Measurements from ENCODE around the gene RTTN.

Gene RTTN

DNA sequence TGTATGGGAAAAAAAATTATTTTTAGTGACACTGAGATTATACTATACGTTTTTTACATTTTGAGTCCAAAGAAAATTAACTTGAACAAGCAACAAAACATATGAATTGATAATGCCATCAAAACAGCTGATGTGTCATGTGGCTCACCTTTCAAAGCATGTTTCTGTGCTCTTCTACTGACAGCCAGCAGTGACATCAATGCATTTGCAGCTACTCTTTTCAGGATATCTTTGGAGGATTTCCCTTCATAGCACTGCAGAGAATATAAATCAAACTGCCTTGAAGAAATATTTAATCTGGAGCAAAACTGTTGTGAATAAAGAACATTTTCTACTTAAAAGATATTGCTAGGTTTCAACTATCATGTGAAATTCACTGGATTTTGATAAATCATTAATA is 174.8 kb downstream of the RTTN start:
- no peak for DNase-seq (ENCODE audit: low spot score)
- FAIRE-seq, result no peak

DNA sequence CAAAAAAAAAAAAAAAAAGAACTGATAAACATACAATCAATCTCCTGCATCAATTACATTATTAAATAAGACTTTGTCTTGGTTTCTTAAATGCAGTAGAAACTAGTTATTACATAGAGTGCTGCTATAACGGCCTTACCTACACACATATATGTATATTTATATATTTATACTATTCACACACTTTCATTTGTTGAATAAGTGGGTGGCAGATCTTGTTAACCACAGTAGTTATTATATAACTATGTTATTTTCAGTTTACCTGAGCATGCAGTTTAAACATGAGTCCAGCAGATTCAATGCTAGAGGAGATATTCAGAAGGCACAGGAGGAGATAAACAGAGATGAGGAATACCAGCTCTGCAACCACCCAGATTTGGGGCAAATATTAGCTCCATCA is 176.3 kb downstream of the RTTN start:
- FAIRE-seq (no peak), DNase-seq (ENCODE audit: low spot score) (no peak)

DNA sequence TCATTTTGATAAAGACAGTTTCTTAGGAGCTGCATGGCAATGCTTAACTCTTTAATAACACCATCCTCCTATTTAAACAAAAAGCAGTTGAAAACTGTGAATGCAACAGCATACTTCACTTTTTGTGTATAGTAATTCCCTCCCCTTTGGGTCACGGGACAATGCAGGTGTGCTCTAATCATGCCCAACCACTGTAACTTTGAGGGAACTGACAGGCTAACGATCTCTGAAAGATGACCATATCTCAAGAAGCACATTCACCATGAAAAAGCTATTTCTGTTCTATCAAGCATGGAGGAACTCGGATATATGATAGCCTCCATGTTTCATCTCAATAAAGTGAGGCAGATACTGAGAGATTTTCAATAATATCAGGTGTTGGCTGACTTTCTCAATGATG is 176.8 kb downstream of the RTTN start:
- no peak for FAIRE-seq
- no peak for DNase-seq (ENCODE audit: low spot score)

DNA sequence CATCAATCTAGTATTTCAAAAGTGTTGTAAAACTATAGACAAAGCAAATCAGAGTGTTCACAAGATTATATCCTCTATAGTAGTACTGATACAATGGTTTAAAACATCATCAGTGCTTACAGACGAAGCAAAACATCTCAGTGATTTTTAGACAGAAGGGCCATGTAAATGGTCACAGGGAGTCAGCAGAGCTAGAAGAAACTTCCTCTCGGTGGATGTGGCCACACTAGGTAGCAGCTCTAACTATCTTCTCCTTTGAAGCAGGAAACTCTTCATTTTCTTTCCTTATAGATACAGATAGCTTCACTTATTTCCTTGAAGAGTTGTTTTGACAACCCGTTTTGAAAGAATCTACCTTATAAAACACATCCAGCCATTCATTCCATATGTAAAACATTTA is 177.4 kb downstream of the RTTN start:
- no peak for DNase-seq (ENCODE audit: low spot score)
- no peak for FAIRE-seq

DNA sequence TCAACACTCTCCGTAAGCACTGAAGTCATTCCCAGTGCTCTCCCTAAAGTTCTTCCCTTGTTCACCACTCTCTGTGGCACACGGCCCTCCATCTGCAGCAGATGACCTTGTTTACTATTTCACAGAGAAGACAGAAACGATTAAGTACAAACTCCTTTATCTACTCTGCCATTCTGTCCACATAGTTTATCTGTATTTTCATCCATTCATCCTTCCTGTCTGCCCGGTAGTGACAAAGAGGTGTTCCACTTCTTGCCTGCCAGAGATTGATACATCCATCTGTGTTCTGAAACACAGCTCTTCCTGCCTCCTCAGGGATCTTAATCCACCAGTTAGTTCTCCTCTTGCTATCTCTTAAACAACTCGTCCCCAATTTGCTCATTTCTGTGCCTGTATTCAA is 179.9 kb downstream of the RTTN start:
- no peak for DNase-seq (ENCODE audit: low spot score)
- FAIRE-seq, result no peak

DNA sequence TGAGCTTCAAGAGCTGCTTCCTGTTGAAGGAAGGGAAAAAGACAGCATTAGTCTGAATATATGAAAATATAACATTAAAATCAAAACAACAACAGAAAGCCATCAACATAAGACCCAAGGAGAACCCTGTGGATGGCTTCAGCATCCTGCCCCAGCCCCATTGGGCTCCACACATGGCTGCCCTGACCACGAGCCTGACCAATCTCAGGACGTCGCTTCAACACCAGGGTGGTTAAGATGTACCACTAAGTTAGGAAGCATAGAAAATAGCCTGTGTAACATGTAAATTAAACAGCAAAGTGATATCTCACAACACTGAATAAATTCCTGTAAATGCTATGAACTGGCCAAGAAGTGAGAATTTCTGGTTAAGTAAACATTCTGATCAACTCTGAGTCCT is 180.7 kb downstream of the RTTN start:
- no peak for FAIRE-seq
- no peak for DNase-seq (ENCODE audit: low spot score)

DNA sequence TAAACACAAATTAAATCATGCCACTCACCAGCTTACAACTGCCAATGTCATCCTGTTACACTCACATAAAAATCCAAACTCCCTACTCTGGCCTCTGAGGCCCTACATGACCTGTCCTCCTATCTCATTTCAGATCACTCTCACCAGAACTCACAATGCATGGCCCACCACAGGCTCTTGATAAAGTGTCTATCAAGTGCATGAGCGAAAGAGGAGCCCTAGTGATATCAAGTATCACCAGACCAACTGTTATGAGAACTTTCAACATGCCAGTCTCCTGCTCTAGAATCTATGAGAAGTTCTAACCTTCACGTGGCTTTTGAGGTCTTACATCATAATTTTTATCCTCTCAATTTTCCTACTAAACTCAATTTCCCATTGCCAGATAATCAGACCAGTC is 181.4 kb downstream of the RTTN start:
- FAIRE-seq (no peak), DNase-seq (ENCODE audit: low spot score) (no peak)

DNA sequence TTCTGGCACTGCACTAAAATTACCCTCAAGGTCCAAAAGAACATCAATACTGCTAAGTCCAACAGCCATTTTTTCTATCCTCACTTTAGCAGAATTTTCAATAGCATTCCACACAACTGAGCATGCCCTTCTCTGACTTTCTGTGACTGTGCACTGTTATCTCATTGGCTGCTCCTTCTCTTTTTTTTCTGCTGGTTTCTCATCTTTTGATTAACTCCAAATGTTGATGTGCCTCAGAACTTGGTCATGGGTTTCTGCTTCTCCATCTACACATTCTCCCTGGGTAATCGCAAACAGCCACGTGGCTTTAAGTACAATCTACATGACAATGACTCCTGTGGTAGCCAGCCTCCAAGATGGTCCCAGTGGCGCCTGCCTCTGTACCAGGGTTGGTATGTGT is 182.9 kb downstream of the RTTN start:
- DNase-seq (ENCODE audit: low spot score), result no peak
- FAIRE-seq, result no peak

DNA sequence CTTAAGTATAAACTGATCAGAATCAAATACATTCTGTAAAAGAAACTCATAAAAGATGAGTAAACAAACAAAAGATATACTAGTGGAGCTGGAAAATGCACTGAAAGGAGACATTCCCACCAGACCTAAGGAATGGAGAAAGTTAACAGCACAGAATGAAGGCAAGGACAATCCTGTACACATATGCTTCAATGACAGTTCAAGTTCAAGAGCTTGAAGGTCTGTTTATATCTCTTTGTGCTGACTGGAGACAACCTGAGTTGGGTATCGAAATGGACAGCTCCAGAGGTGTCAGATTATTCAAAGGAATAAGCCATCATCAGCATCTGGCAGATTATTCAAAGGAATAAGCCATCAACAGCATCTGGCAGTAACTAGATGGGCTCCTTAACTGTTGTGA is 184.0 kb downstream of the RTTN start:
- DNase-seq (ENCODE audit: low spot score) (no peak), FAIRE-seq (no peak)

DNA sequence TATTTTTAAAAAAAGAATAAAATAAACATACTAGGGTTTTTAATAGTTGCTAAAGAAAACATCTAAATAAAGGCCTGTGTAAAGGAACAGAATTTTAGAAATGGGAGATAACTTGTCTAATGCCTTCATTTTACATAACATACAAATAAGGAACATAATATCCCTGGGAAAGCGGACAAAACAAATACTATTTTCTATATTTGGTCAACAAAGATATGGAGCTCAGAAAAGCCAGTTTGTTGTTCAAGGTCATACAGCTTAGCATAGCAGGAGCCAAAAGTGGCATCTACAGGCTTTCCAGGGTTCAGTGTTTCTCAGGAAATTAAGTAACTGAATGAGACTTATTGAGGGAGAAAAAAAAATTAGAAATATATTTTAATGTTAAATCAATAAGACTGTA is 184.4 kb downstream of the RTTN start:
- FAIRE-seq, result no peak

DNA sequence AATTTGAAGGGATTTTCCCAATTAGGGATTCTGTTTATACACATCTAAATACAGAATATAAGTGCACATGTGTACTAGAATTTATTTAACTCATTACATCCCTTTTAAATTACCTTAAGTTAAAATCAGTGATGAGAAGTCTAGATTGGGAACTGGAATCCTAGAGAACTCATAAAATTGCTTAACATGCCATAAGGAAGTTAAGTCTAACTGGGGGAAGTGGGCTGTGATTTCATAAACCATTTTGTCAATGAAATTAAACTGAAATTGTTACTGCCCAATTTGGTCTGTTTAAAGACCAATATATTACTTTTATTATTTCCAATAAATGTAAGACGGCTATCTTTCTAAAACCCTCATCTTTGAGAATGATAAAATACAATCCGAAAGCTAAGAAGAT is 185.5 kb downstream of the RTTN start:
- DNase-seq (ENCODE audit: low spot score), result no peak

More for the DNA sequence above, 184.4 kb downstream of the RTTN start:
- DNase-seq (ENCODE audit: low spot score), result no peak

DNA sequence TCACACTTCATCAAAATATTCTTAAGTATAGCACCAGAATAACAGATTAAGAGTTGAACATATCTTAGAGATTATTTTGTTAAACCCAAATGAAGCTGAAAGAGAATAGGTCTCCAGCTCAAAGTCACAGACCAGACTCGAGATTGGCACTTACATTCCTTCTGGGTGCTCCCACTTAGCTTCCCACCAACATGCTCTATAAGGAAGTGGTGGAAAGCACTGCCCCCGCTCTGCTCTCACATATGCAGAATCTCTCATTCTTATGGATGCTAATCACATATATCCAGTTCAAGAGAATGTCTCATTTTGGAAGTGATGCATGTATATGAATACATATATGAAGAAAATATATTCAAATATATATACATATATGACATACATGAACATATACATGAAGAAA is 186.4 kb downstream of the RTTN start:
- DNase-seq (ENCODE audit: low spot score) (no peak), FAIRE-seq (no peak)

More for the DNA sequence above, 185.5 kb downstream of the RTTN start:
- no peak for FAIRE-seq

DNA sequence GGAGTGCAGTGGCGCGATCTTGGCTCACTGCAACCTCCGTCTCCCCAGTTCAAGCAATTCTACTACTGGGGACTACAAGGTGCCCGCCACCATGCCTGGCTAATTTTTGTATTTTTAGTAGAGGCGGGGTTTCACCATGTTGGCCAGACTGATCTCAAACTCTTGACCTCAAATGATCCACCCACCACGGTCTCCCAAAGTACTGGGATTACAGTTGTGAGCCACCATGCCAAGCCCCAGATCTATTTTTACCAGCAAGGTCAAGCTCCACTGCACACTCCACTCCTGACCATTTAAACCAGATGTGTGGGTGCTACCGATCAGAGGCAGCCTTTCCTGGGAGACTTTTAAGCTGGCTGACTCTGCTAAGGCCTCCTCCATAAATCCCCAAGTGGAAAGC is 190.4 kb downstream of the RTTN start:
- FAIRE-seq (no peak), DNase-seq (ENCODE audit: low spot score) (no peak)

DNA sequence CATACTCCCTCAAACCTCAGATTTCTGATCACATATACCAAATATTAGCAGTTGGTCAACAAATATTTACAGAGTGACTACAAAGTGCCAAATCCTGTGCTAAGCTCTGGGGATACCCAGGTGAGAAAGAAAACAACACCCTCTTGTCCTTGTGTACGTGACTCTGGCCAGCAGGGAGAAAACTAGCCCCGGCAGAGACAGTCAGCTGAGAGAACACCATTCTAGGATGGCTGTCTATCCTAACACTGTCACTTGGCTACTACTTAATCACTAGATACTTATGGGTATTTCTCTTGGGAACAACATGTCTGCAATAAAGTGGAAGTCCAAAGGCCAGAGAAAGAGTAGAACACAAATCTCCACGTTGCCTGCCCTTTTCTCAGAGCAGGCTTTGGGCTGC is 199.9 kb downstream of the RTTN start:
- no peak for FAIRE-seq
- no peak for DNase-seq (ENCODE audit: low spot score)

DNA sequence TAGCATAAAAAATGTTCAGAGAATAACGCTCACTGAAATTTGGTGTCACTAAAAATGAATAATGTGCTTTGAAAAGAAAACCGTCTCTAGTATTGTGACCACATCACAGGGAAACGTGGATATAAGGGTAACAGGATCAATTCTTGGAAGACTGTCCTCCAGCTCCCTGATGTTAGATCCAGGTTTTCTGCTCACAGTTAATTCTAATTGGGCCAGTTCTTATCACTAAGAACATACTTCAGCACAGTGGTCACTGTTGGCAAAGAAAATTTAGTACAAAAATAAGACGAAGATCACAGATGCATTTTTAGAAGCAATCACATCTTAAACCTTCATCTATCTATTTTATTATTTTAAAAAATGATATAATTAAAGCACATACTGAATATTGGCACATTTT is 200.8 kb downstream of the RTTN start:
- no peak for DNase-seq (ENCODE audit: low spot score)
- FAIRE-seq, result no peak

DNA sequence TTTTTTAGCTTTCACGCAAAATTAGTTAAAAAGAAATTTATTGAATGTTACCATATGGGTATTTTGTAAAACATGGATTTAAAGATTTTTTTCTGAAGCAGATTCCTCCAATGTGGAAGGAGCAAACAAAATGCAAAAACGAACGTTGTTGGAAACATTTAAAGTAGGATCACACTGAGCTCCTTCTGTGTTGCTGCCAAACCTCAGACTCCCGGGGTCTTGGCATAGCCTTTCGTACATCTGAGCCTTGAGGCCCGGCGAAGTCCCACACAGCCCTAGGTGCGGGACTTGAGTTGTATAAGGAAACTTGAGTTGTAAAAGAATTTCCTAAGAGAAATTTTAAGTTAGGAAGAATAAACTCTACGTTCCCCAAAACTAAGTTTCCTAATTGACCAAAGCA is 205.8 kb downstream of the RTTN start:
- FAIRE-seq (no peak), DNase-seq (ENCODE audit: low spot score) (no peak)

DNA sequence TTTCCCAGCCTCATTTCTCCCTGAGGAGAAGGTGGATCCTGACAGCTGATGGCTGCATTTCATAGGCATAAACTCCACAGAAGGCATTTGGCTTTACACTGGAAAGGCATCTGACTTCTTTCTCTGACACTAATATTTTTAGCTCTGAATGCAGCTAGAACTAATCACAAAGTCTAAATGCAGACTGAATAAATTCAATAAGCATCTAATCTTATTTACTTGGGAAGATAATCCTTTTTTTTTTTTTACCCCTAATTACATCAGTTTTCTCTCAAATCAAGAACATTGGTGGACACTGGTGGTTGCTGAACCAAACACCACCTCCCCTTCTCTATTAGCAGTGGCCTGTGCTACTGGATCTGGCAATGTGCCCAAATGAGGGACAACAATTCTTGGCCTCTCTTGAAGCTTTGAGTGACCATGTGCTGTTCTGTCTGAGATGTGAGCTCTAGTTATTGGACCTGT is 206.9 kb downstream of the RTTN start:
- DNase-seq (ENCODE audit: low spot score) (no peak), FAIRE-seq (no peak)

DNA sequence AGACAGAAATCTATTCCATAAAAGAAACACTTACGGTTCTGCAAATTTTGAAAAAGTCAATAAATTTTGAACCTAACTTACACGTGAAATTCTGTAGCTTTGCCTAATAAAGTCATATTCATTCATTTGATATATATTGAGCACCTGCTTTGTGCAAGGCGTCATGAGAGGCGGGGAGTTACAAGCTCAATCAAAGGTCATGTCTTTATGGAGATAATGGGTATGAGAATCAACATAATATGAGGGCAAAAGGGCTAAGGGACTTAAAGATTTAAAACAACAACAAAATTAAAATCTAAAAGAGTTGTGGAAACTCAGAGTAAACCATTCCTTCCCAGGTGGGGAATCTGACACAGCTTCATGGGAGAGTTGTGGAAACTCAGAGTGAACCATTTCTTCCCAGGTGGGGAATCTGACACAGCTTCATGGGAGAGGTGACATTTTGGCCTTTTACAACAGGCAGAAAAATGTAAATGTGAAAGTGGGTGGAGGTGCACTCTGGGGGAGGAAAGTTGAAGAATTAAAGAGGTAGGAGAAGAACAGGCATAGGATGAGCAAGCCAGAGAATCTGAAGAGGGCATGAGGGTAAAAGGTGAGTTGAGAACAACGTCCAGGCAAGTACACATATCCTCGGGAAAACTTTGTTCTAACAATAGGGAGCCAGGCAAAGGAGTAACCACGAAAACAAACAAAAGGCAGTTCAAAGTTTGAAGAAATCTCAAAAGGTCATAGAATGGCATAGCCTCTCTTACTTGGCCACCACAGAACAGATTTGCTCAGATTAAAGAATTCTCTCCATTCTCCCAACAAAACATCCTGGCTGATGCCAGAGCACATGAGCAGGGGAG is 208.3 kb downstream of the RTTN start:
- DNase-seq (ENCODE audit: low spot score) (no peak), FAIRE-seq (no peak)

DNA sequence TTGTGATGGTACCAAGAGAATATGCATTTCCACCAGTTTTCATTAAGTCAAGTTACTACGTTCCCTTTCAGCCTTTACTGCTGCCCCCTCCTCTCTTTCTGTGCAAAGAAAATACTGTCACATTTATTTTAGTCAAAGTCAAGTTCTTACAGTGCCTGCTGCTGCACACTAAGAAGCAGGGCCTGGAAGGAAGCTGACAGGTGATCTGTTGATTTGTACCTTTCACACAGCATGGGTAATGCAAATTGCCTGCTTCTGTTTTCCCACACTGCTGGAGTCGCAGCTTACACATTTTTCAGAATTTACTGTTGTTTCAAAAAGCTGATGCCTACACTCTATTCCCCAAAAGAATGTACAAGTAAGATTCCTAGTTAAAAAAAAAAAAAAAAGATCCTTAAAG is 209.1 kb downstream of the RTTN start:
- FAIRE-seq, result no peak
- DNase-seq (ENCODE audit: low spot score), result no peak

DNA sequence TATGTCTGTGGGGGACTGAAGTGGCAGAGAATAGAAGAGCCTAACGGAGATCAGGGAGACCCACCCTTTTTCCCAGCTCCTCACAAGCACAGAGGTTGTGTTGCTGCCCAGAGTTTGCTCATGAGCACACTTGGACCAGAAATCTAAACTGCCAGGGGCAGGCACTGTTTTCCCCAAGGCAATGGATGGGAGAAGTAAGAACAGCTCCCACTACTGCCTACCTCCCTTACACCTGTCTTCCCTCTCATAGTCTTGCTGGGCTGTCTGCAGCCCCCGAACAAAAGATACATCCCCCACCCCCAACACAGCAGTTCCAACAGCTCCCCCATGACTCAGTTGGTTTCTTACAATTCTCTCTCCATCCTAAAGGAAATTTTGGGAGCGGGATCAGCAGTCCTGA is 209.7 kb downstream of the RTTN start:
- no peak for FAIRE-seq

DNA sequence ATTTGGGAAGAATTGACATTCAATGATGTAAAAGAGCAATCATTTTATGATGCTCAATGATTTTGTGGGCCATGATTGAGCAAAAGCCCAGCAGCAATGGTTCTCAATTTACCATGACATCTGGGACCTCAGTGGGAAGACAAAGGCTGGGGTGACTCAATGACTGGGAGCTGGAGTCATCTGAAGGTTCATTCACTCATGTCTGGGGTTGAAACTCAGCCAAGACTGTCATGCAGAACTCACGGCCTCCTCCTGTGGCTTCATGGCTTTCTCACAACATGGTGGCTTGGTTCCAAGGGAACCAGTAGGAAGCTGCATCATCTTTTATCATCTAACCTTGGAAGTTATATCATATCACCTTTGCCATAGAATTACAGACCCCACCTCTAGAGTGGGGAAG is 212.7 kb downstream of the RTTN start:
- FAIRE-seq (peak; percentile 79), DNase-seq (ENCODE audit: low spot score) (peak; percentile 62)

More for the DNA sequence above, 209.7 kb downstream of the RTTN start:
- no peak for DNase-seq (ENCODE audit: low spot score)

DNA sequence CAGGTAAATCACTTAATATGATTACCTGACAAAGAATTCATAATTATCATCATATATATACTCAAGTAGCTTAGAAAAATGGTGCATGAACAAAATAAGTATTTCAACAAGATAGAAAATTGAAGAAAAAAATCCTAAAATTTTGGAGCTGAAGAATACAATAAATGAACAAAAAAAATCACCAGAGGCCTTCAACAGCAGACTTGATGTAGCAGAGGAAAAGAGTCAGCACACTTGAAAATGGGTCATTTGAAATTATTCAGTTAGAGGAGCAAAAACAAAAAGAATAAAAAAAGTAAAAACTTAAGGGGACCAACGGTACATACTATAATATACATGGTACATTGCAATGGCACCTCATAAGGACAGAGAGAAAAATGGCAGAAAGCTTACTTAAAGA is 217.6 kb downstream of the RTTN start:
- no peak for FAIRE-seq
- no peak for DNase-seq (ENCODE audit: low spot score)

DNA sequence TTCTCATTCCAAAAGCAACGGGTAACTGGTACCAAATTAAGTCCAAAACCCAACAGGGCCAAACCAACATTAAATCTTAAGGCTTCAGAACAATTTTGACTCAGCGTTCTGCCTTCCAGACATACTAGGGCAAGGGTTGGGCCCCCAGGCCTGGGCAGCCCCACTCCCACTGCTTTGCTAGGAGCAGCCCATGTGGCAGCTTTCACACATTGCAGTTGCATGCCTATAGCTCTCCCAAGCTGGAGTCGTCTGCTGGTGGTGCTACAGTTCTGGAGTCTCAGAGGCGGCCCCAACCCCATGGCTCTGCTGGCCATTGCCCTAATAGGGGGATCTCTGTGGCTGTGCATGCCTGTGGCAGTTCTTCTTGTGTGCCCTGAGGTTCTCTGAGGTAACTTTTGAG is 220.2 kb downstream of the RTTN start:
- FAIRE-seq, result no peak
- no peak for DNase-seq (ENCODE audit: low spot score)

DNA sequence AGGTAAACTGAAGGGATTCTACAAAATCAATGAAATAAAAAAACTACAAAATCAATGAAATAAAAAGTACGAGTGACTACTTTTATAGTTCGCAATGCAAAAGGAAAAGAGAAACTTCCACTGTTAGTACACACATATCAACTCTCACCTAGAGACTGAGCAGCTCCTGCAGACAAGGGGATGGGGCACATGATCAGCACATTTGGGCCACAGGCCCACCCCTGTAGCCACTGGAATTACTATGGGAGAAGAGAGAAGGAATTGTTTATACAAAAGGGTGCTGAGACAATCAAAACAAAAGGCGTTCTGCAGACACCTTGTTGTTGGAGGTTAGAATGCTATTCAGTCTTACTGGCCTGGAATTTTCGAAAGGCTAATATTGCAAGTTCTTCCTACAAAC is 223.1 kb downstream of the RTTN start:
- no peak for FAIRE-seq
- no peak for DNase-seq (ENCODE audit: low spot score)

Measured in RCC 7860 (cell line).